ENCODE measurements around the gene CSF1. TPM values are rescaled to one million over a fixed set of nuclear protein-coding genes. Genes with fewer than 3 reads are reported as not detected.

The CSF1 gene
- total and polyA plus RNA-seq, 9 donors: 13.1 to 57.6 (median 44.3) TPM

- Histone ChIP-seq H3K4me3 (no peak overlapping the region), H3K27me3 (no peaks in the 10 kb centered on the region), H3K4me1 (ENCODE audit: insufficient read depth) (no peaks in the 10 kb centered on the region), H3K36me3 (no peaks in the 10 kb centered on the region), H3K9me3 (no peaks in the 10 kb centered on the region), H3K27ac (no peak overlapping the region)
- 76 to 84% (median 81%) methylated on average over 7 of the region's 7 CpGs for WGBS, 3 donors
- no peak for TF ChIP-seq POLR2A (IDR thresholded peaks at IDR 0.05)
- TF ChIP-seq CTCF (IDR thresholded peaks at IDR 0.05): no peak
- TF ChIP-seq EP300 (IDR thresholded peaks at IDR 0.05): no peak
- intact Hi-C loops (cut with DNase I): no loop called here
- DNase-seq: no peak
Measured at GRCh38 chr1:109904105-109904817, 6.4 kb upstream of the CSF1 start.

- Histone ChIP-seq H3K27me3 (no peaks in the 10 kb centered on the region), H3K9me3 (no peaks in the 10 kb centered on the region), H3K27ac (no peak overlapping the region), H3K36me3 (no peaks in the 10 kb centered on the region), H3K4me1 (ENCODE audit: insufficient read depth) (no peaks in the 10 kb centered on the region), H3K4me3 (no peak overlapping the region)
- WGBS, 3 donors: 92 to 93% (median 92%) methylated on average over 7 of the region's 7 CpGs
- intact Hi-C loops (cut with DNase I): no loop called here
- TF ChIP-seq CTCF (IDR thresholded peaks at IDR 0.05): no peak
- TF ChIP-seq POLR2A (IDR thresholded peaks at IDR 0.05): no peak
- TF ChIP-seq EP300 (IDR thresholded peaks at IDR 0.05): no peak
- DNase-seq: no peak
Measured at GRCh38 chr1:109905491-109905890, 5.2 kb upstream of the CSF1 start.

GRCh38 chr1:109906160-109906838, 4.3 kb upstream of the CSF1 start:
- H3K9me3 ChIP-seq: no peaks in the 10 kb centered on the region
- no peak overlapping the region for H3K4me3 ChIP-seq
- no peaks in the 10 kb centered on the region for H3K4me1 ChIP-seq (ENCODE audit: insufficient read depth)
- WGBS, 3 donors: 85 to 88% (median 88%) methylated on average over 7 of the region's 7 CpGs
- no peaks in the 10 kb centered on the region for H3K27me3 ChIP-seq
- DNase-seq: no peak
- H3K36me3 ChIP-seq: no peaks in the 10 kb centered on the region
- no peak overlapping the region for H3K27ac ChIP-seq
- no peak for TF ChIP-seq POLR2A (IDR thresholded peaks at IDR 0.05)
- no peak for TF ChIP-seq CTCF (IDR thresholded peaks at IDR 0.05)
- no peak for TF ChIP-seq EP300 (IDR thresholded peaks at IDR 0.05)
- intact Hi-C loops (cut with DNase I): no loop called here

GRCh38 chr1:109906839-109907180, 3.8 kb upstream of the CSF1 start:
- Histone ChIP-seq H3K27me3 (no peaks in the 10 kb centered on the region), H3K36me3 (no peaks in the 10 kb centered on the region), H3K27ac (no peak overlapping the region), H3K4me1 (ENCODE audit: insufficient read depth) (no peaks in the 10 kb centered on the region), H3K4me3 (no peak overlapping the region), H3K9me3 (no peaks in the 10 kb centered on the region)
- intact Hi-C loops (cut with DNase I): no loop called here
- DNase-seq: no peak
- WGBS, 3 donors: 89 to 91% (median 89%) methylated on average over 4 of the region's 4 CpGs
- TF ChIP-seq POLR2A (IDR thresholded peaks at IDR 0.05): no peak
- no peak for TF ChIP-seq CTCF (IDR thresholded peaks at IDR 0.05)

Measured in ovary (tissue), 9 donors.